Rectal smooth muscle tissue (tissue), 1 donor: ENCODE measurements around the gene ZFYVE1.

Source experiments
- H3K27ac ChIP-seq: one replicate; pipeline ENCODE4 v1.7.0; 2013; ENCODE audit warnings: low read depth, low read length, inconsistent platforms
- H3K27me3 ChIP-seq: one replicate; pipeline ENCODE4 v1.7.0; 2013; ENCODE audit warnings: low read length; ENCODE audit not compliant: control insufficient read depth, insufficient read depth
- H3K36me3 ChIP-seq: one replicate; pipeline ENCODE4 v1.7.0; 2013; ENCODE audit warnings: low read length; ENCODE audit not compliant: control insufficient read depth, insufficient read depth
- H3K4me1 ChIP-seq: one replicate; pipeline ENCODE4 v1.7.0; 2013; ENCODE audit warnings: low read length; ENCODE audit not compliant: control insufficient read depth, insufficient read depth
- H3K4me3 ChIP-seq: one replicate; pipeline ENCODE4 v1.7.0; 2013; ENCODE audit warnings: low read length
- H3K9ac ChIP-seq: one replicate; pipeline ENCODE4 v1.7.0; 2013; ENCODE audit warnings: low read length

Gene ZFYVE1

DNA sequence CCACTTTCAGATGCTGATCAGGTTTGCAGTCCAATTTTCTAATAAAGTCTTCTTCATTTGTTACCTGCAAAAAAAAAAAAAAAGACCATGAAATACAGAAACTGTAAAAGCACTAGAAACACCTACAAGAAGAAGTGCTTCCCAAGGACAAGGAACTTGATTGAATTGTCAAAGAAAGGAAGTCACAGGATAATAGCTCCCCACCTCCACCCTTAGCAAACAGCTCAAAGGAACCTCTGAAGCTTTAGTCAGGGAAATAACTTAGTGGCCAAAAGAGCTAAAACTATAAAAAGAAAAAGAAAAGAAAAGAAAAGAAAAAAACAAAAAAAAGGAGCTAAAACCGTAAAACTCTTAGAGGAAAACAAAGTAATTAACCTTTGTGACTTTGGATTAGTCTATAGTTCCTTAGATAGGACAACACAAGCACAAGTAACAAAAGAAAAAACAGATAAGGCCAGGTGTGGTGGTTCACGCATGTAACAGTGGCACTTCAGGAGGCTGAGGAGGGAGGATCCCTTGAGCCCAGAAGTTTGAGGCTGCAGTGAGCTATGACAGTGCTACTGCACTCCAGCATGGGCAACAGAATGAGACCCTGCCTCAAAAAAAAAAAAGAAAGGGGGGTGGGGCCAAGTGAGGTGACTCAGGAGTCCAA is 28.5 kb downstream of the ZFYVE1 start:
- Histone ChIP-seq H3K9ac (no peak overlapping the region), H3K4me1 (no peaks in the 10 kb centered on the region), H3K27me3 (no peaks in the 10 kb centered on the region), H3K27ac (no peak overlapping the region), H3K36me3 (peaks cover 16% of the 10 kb centered on the region), H3K4me3 (no peak overlapping the region)

DNA sequence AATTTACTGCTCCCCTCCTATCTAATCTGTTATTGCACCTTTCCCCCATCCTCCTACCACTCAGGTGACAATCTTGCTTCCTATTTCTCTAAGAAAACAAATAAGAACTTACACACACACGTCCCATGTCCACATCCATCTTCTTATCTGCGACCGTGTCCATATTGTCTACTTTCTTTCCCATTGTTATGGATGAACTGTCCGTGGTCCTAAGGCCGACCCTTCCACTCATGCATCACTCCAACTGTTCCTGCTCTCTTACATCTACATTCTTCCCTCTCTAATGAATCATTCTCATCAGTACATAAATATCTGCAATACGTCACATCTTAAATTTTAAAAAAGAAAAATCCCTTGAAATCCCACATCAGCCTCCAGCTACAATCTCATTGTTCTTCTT is 30.0 kb downstream of the ZFYVE1 start:
- Histone ChIP-seq H3K36me3 (peaks cover 20% of the 10 kb centered on the region), H3K4me1 (no peaks in the 10 kb centered on the region), H3K27ac (no peak overlapping the region), H3K27me3 (no peaks in the 10 kb centered on the region), H3K4me3 (no peak overlapping the region), H3K9ac (no peak overlapping the region)

DNA sequence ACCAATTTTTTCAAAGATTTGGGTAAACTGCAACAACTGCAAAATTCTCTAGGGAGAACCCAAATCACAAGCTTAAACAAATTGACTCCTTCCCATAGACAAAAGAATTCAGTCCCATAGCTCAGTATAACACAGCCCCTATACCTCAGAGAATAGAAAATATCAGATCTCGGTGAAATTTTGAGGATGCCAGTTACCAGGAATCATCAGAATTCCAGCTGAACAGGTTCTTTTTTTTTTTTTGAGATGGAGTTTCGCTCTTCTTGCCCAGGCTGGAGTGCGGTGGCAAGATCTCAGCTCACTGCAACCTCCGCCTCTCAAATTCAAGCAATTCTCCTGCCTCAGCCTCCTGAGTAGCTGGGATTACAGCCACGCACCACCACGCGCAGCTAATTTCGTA is 36.7 kb downstream of the ZFYVE1 start:
- Histone ChIP-seq H3K9ac (no peak overlapping the region), H3K4me3 (no peak overlapping the region), H3K36me3 (peaks cover 8% of the 10 kb centered on the region), H3K27ac (no peak overlapping the region), H3K4me1 (no peaks in the 10 kb centered on the region), H3K27me3 (no peaks in the 10 kb centered on the region)

DNA sequence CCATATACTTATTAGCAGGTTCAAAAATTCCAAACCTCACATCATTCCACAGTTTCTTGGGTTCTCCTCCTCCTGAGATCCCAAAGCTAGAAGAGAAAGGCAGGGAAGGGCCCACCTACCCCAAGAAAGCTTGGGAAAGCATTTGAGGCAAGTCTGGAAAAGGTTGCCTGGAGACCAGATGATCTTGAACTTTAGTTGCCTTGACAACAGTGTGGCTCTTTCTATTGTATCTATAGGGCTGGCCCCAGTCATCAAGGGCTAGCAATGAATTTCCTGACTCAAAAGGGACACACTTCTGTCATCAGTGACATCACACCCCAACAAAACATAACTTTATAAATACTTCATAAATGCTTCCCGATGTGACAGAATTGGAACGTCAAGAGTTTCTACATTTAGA is 40.0 kb downstream of the ZFYVE1 start:
- H3K9ac ChIP-seq = no peak overlapping the region
- H3K27me3 ChIP-seq = no peaks in the 10 kb centered on the region
- H3K4me3 ChIP-seq = no peak overlapping the region

GRCh38 chr14:72986214-72986613 is 40.7 kb downstream of the ZFYVE1 start:
- Histone ChIP-seq H3K36me3 (peaks cover 9% of the 10 kb centered on the region), H3K9ac (no peak overlapping the region)

More for the DNA sequence above, 40.0 kb downstream of the ZFYVE1 start:
- Histone ChIP-seq H3K36me3 (peaks cover 11% of the 10 kb centered on the region), H3K4me1 (no peaks in the 10 kb centered on the region), H3K27ac (no peak overlapping the region)

DNA sequence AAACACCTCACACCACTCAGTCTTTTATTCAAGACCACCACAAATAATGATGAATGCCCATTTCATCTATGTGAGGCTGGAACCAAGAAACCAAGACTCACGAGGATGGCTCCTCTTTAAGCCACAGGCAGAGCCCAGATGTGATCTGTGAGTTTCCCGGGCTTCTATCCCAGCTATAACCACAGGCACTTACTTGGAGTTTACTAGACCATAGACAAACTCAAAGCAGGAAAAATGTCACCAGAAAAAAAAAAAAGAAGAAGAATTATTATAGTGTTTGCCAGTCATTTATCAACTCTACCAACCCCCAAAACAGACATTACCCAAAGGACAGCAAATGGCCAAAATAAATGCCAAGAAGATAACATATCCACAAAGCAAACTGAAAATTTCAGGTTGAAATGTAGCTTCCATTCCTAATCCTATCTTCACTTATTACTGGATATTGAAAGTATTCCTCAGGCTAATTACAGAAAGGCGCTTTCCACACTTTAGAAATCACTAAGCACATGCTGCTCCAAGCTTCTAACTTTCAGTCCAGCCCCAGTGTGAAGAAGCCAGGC is 44.7 kb downstream of the ZFYVE1 start:
- Histone ChIP-seq H3K27me3 (no peaks in the 10 kb centered on the region), H3K36me3 (peaks cover 21% of the 10 kb centered on the region), H3K27ac (no peak overlapping the region), H3K9ac (no peak overlapping the region), H3K4me1 (no peaks in the 10 kb centered on the region), H3K4me3 (no peak overlapping the region)

More at GRCh38 chr14:72986214-72986613, 40.7 kb downstream of the ZFYVE1 start:
- Histone ChIP-seq H3K4me1 (no peaks in the 10 kb centered on the region), H3K27me3 (no peaks in the 10 kb centered on the region), H3K4me3 (no peak overlapping the region), H3K27ac (no peak overlapping the region)

- Histone ChIP-seq H3K27ac (no peak overlapping the region), H3K4me3 (no peak overlapping the region)
These were observed 46.0 kb downstream of the ZFYVE1 start for GRCh38 chr14:72980863-72981262.

GRCh38 chr14:72978856-72979255 is 48.0 kb downstream of the ZFYVE1 start:
- Histone ChIP-seq H3K4me1 (no peaks in the 10 kb centered on the region), H3K36me3 (peaks cover 33% of the 10 kb centered on the region), H3K9ac (no peak overlapping the region), H3K27ac (no peak overlapping the region), H3K27me3 (no peaks in the 10 kb centered on the region), H3K4me3 (no peak overlapping the region)

More at GRCh38 chr14:72980863-72981262, 46.0 kb downstream of the ZFYVE1 start:
- Histone ChIP-seq H3K4me1 (no peaks in the 10 kb centered on the region), H3K27me3 (no peaks in the 10 kb centered on the region), H3K36me3 (peaks cover 24% of the 10 kb centered on the region), H3K9ac (no peak overlapping the region)

- no peak overlapping the region for H3K4me3 ChIP-seq
- peaks cover 38% of the 10 kb centered on the region for H3K36me3 ChIP-seq
- no peaks in the 10 kb centered on the region for H3K27me3 ChIP-seq
- H3K9ac ChIP-seq = no peak overlapping the region
- H3K27ac ChIP-seq = no peak overlapping the region
- H3K4me1 ChIP-seq = no peaks in the 10 kb centered on the region
These were observed 51.1 kb downstream of the ZFYVE1 start for GRCh38 chr14:72975770-72976169.

DNA sequence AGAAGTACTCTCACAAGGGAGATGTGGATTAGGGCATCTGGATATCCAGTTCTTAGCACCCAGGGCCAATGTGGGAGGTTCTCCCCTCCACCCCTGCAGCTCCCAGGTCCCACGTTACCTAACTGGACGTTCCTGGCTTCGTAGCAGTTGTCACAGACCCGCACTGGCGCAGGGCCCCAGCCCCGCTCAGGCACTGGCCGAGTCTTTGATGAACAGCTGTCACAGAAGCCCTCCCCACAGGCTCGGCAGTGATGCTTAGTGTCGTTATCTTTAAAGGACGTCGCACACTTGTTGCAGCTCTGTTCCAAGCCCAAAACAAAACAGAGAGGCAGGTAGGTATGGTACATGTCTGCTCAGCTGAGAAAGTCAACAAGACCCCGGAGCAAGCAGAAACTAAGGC is 52.2 kb downstream of the ZFYVE1 start:
- Histone ChIP-seq H3K36me3 (peaks cover 44% of the 10 kb centered on the region), H3K27ac (no peak overlapping the region), H3K27me3 (no peaks in the 10 kb centered on the region), H3K4me1 (no peaks in the 10 kb centered on the region), H3K9ac (no peak overlapping the region), H3K4me3 (no peak overlapping the region)

DNA sequence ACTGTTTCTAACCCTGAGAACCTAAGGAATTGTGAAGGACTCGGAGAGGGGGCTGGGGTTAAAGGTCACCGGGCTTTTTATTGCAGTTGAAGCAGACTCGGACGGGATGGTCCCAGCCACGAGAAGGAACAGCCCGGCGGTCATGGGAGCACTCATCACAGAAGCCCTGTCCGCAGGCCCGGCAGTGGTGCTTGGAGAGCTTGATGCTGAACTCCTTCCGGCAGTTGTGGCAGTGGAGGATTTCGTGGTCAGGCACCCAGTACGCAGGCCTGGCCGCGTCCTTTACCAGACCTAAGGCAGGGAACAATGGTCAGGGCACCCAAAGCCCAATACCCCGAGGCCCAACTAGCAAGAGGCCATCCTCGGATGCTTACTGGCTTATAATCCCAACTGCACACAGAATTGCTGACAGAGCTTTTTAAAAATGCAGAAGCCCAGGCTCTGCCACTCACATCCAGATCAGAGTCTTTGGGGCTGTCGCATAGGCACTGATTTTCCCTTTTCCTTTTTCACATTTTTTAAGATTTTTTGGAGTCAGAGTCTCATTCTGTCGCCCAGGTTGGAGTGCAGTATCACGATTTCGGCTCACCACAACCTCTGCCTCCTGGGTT is 56.0 kb downstream of the ZFYVE1 start:
- Histone ChIP-seq H3K4me3 (no peak overlapping the region), H3K36me3 (peaks cover 33% of the 10 kb centered on the region), H3K4me1 (no peaks in the 10 kb centered on the region), H3K27ac (no peak overlapping the region), H3K27me3 (no peaks in the 10 kb centered on the region), H3K9ac (no peak overlapping the region)

GRCh38 chr14:72970058-72970630 is 56.8 kb downstream of the ZFYVE1 start:
- no peak overlapping the region for H3K27ac ChIP-seq
- H3K4me1 ChIP-seq = no peaks in the 10 kb centered on the region
- no peak overlapping the region for H3K4me3 ChIP-seq
- no peak overlapping the region for H3K9ac ChIP-seq
- H3K27me3 ChIP-seq = no peaks in the 10 kb centered on the region
- peaks cover 28% of the 10 kb centered on the region for H3K36me3 ChIP-seq
